Inferior parietal cortex (tissue), 1 donor: ENCODE measurements around the gene CAMKMT.

Source experiments
- DNase-seq: peaks from one replicate; pipeline ENCODE4 v3.0.0-alpha.2; 2016; ENCODE audit errors: extremely low spot score

Gene CAMKMT

DNA sequence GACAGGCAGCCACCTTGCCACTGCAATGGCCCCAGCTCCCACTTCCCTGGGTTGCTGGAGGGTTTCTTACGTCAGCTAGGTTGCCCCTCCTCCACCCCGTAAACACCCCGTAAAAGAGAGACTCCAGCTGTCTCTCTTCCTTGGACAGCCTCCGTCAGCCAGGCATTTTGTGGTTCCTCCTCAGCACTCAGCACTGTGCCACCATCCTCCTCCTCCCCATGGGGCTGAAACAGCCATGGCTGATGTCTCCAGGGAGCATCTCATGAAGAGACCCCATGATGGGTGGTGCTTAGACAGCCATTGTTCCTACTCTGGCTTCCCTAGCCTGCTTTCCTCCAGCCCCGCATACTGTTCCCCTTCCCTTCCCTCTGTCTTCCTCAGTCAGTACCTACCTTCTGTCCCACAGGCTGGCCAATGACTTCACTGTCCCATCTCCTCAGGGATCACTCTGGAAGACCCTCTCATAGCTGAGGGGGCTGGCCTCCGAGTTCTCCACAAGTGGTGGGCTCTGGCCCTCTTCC, 436.5 kb downstream of the CAMKMT start:
- no peak for DNase-seq

DNA sequence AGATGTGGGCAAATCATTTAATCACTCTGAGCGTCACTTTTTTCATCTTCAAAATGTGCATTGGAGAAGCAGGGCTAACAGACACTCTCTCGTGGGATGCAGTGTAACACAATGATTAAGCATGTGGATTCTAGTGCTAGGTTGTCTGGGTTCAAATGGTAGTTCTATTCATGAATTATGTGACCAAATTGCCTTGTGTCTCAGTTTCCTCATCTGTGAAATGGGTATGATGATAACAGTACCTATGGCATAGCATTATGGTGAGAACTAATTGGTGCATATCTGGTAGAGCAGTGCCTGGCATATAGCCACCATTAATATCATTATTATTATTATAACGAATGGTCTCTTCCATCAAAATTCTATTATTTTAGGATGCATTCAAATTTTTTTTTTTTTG, 437.4 kb downstream of the CAMKMT start:
- no peak for DNase-seq

DNA sequence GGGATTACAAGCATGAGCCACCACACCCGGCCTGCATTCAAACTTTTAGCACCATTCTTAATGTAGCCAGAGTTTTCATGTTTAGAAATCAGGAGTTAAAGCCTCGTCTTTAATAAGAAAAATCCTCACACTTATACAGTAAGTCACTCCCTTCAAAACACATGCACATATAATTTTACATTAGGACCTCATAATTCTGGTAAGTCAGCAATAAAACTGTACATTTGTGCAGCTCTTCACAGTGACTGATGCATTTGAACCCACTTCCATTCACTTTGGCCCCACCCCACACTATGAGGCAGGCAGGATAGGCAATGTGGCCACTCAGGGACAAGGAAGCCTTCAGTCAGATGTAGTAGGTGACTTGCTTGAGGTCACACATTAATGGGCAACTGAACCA, 438.0 kb downstream of the CAMKMT start:
- no peak for DNase-seq

DNA sequence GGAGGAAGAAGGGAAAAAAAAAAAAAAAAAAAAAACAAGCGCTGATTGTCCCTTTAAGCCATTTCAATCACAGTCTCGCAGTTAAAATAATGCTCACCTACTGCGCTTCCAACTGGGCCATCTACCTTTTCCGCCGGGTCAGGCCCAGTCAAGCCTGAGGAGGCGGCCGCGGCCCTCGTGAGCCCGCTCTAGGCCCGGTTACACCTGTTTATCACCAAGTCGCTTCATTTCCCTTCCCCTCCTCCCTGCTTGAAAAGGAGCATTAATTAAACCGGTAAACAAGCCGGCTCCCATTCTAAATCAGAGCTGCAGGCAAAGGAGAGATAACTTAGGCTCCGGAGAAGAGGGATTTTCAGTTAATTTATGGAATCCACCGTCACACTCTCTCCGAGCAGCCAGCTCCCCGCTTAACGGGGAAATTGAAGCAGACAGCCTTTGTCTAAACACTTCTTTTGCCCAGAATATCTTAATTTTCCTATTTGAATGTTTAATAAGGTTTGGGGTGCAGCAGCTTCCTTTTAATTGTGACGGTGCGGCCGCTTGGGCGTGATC, 439.6 kb downstream of the CAMKMT start:
- DNase-seq: no peak

DNA sequence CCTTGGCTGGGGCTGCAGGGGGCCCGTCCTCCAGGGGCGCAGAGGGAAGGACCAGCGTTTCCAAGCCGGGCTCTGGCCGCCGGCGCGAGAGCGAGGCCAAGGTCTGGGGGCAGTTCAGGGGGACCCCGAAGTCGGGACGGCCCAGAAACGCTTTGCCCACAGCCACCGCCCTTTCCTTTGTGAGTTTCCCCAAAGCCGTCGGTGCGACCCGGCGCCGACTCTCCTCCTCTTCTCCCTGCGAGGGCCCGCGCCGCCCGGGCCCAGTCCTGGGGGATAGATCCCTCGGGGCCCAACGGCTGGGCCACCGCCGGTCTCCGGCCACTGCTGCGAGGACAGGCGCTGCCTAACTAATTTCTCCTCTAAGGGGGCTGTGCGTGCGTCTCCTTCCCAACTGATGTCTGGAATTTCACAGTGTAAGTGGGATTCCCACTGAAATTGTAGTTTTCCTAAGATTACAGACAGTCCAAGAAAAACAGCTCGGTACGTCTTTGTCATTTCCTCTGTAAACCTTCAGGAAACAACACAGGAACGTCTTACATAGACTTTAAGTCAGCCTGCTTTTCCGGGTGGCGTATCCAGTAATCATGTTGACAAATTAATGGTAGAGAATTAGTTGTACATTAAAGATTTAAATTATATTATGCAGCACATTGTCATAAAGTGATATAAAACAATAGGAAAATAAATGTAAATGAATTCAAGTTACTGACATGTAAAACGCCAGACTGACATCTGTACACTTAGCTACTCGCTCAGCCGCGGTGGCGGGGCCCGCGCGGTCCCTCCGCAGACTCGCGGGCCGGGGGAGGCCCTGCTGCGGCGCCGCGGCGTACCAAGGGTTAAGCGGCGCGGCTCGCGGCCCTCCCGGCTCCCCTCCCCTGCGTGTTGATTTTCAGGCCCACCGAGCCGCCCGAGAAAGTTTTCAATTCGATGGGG, 440.4 kb downstream of the CAMKMT start:
- no peak for DNase-seq

DNA sequence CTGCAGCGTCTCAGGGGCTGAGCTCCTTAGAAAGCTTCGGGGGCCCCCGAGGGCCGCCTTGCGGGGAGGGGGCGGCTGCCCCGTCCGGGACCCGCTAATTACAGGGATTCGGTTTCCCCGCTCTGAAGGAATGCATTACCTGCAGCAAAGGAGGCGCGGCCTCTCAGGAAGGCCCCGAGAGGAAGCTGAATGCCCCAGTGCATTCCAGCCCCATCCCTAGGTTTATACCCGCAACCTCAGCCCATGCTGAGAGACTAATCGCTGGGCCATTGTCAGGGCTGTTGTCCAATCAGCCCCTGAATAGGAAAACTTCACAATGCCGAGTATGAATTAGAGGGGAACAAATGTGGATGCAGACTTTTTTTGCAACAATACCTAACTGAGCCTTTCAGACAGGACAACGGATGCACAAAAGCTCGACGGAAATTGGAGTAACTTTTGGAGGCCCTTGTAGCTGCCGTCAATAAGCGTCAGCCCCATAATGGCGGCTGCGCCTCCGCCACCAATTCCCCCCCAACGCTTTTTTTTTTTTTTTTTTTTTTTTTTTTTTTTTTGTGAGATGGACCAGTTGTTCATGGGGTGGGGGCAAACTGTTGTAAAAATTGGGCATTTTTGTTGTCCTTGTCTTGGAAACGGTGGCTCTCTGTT, 441.2 kb downstream of the CAMKMT start:
- no peak for DNase-seq

DNA sequence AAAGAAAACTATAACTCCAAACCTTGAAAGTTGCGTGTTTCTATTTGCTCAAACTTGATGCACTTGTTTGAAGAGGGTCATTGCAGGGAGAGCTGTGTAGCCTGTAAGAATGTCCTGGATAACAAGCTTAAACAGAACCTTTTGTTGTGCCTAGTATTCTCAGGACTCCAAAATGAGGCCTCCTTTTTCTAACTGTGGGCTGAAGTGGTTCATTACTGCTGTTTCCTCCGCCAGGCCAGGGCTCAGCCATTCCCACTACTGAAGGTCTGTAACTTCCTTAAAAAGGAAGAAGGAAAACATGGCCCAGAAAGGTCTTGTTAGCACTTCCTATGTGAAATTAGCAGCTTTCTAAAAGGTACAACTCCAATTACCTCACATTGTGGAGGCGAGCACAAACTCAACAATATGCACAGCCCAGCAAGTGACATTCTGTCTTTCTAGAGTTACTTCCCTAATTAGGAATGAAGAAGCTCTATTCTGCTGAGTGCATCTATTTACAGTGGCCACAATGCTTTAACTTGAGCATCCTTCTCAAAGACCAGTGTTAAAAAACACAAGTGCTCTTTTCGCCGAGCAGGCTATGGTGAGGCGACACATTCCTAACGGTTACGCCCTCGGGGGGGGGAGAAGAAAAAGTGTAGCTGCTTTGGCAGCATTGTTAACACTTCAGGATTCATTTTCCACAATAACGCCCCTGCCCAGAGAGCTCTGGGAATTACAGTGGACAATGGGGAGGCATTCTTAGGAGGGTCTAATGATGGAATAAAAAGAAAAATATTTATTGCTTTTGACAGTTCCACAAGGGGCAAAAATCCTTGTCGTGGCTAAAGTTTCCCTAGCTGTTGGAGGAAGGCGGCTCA, 442.9 kb downstream of the CAMKMT start:
- no peak for DNase-seq

DNA sequence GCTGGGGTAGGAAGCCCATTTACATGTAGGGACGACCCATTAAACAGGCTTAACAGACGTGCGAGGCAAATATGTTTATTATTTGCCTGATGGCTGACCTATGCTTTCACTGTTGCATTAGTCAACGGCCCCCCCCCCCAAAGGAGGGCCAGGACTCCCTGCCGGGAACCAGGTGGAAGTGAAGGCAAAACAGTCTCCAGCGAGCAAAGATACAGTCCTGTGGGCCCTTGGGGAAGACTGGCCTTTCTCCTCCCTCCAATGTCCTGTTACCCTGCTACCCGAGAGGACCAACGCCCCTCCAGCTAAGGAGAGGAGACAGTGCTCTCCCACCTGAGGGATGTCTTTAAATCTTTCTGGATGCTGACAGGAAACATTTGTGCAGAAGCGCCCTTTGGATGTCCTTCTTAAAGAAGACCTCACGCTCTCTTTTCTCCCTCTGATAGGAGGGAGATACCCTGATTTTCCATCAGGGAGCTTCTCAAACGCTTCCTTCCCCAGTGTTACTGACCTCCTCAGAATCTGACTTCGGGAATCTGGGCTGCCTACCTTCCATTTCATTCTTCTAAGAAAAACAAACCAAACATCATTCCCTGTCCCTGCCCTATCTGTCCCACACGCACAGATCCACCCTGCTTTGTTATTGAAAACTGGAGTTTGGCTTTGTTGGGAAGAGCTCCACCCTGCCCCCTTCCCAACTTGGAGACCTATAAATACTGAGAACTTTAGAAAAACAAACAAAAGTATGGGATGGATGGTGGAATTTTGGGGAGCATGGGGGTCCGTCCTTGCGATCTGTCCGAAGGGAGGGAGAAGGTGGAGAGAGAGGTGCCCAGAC, 443.9 kb downstream of the CAMKMT start:
- DNase-seq: no peak

DNA sequence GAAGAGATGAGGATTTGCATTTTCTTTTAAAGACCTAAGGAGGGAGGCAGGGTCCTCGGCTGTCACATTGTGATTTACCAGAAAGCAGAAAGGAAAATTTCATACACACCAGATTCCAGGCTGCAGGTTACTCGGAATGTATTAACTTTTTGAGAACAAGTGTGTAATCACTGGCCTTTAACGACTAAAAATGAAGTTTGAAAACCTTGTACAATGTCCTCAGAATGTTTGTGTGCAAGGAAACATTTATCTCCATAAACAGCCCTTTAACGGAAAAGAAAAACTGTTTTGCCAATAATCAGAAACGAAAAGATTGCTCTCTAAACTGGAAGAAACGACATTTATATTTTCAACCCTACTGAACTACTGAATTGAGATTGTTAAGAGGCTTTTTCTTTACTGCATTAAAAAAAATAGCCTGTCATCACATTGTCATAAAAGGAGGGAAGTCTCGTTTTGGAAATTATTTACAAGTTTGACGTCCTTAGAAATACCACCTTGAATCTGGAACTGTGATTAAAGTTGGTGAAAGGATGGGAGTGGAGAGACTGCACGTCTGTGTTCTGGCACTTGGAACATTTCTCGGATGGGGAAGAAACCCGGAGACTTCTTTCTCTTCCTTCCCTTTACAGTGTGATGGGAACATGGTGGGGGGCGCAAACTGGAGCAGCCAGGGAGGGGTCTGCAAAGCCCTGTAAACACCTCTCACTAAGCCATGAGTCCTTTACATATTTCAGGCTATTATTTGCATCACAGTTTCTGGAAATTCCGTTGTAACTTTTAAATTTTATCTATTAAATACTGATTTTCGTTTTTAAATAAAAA, 445.7 kb downstream of the CAMKMT start:
- no peak for DNase-seq

DNA sequence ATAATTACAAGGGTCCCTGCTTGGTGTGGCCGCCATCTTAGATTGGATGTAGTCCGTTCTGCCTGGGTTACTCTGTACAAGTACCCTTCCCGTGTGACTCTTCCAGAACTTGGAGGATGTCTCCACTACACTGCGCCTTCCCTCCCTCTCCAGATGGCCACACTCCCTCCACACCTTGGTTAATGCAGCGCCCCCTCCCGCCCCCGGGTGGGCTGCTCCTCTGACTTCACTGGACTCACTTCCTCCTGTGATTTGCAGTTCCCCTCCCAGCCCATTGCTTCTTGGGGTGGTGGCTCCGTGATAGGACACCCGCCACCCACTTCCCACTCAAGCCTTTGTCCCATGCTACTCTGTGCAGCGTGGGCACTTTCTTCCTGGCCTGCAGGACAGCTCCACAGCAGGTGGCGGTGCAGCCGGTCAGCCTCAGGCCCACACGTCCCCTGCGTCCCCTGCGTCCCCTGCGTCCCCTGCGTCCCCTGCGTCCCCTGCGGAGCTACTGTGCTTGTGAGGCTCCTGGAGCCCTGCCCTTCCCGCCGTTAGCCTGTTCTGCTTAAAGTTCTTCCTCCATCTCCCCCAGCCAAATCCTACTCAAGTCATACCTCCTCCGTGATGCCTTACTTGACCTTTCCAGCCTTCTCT, 449.3 kb downstream of the CAMKMT start:
- no peak for DNase-seq

DNA sequence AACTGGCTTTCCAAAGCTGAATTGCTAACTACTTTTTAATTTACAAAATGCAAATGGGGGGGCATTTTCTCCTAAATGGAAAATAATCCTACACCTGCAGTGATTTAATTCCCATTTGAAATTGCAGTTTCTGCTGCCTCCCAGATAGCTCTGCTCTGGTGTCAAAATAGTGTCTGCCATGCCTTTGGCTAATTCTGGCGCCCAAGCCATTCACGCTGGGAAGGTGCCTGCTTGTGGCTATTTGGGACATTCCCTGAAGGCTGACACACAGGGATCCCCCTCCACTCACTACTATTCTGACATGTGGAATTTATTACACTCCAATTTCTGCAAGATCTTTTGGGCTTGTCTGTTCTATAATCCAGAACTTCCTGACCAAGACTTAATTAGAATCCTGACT, 451.4 kb downstream of the CAMKMT start:
- no peak for DNase-seq

DNA sequence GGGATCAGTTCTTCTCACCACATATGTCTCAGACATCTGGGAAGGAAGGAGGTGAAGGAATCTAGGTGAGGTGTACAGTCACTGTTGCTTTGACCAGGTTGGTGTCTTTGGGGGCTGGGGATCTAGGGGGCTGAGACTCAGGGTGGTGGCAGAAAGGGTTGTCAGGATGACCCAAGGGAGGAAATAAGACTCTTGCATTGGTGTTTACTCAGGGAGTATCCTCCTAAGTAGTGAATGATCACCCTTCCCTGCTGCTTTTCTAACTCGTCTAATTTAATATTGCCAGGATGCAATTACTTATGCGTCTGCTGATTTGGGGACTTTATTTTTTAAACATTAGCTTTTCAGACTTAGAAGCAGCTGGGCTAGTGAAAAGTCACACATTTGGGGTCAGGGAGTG, 451.9 kb downstream of the CAMKMT start:
- DNase-seq: no peak

DNA sequence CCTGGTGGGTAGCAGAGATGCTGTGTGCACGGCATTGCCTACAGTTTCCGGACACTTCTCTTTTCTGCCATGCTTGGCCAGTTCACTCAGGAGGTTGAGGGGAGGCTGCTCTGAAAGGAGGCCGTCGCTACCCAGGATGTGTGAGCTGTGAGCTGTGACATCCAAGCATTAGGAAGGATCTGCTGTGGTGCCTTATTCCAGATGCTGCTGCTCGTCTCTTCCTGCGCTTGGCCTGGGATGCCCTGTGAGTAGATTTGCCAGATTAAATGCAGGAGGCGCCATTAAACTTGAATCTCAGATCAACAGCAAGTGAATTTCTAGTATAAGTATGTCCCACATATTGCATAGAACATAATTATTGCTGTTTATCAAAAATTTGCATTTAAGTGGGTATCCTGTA, 455.5 kb downstream of the CAMKMT start:
- no peak for DNase-seq

DNA sequence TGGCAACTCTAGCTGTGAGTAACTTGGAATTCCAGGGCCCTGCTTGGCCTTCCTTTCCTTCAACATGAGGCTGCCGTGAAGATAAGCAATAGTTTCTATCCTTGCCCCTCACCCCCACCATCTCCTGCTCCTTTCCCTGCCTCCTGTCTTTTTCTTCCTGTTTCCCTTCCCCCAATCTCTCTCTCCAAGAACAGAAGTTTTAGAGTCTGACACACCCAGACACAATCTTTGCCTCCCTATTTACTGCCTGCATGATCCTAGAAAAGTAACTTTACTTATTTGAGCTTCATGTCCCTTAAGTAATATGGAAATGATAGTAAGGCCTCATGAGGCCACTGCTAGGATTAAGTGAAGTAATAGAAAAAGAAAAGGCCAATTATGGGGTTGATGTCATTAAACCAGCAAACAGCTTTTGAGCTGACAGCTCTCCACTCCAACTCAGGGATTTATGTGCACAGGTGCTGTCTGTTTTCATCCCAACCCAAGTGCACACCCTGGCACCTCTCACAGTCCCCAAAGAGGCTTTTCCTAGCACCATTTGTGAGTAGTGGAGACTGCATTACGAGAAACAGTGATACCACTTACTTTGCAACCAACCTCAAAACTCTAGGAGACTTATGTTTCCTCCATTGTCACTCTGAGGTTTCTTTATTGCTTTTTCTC, 456.1 kb downstream of the CAMKMT start:
- no peak for DNase-seq

DNA sequence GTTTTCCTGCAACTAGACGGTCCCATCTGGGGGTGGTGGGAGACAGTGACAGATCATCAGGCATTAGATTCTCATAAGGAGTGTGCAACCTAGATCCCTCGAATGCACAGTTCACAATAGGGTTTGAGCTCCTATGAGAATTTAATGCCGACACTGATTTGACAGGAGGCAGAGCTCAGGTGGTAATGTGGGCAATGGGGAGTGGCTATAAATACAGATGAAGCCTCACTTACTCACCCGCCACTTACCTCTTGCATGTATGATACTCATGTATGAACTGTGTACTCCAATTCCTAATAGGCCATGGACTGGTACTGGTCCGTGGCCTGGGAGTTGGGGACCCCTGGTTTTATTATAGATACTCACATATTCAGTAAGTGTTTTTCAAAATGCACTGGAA, 457.3 kb downstream of the CAMKMT start:
- DNase-seq: no peak

DNA sequence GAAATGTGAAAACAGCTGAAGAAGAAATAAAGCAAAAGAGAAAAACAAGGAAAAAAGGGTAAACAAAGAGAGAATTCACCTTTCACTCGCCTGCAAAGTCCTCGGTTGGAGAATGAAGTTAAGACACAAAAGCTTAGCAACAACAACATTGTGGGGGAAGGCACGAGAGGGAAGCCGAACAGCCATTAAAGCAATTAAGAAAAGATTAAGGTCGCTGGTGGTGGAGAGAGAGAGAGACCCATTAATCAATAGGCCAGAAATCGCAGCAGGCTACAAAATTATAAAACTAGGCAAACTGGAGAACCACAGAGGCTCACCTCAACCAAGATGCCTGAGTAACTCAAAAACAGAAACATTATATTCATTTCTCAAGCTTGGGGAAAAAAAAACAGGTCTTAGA, 459.8 kb downstream of the CAMKMT start:
- no peak for DNase-seq

DNA sequence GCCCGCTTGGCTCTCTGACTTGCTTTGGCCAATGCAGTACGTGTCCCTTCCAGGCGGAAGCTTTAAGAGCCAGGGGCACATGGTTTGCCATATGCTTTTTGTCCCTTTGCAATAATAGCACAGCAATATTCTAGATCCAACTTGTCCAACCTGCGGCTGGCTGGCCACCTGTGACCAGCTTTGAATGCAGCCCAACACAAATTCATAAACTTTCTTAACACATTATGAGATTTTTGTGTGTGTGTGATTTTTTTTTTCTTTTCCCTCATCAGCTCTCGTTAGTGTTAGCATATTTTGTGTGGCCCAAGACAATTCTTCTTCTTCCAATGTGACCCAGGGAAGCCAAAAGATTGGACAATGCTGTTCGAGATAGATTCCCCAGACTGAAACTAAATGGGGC, 460.4 kb downstream of the CAMKMT start:
- DNase-seq: no peak
